OCI-LY3 (cell line): ENCODE data around the gene HS3ST3B1.

Experiments
- H2AFZ ChIP-seq: fragments of 200-600, 300-600 bp; shearing (Covaris generic); 2 replicates; pipeline ENCODE4 v1.6.0; 2014; ENCODE audit warnings: antibody characterized with exemption, low read depth, low read length
- H3K27ac ChIP-seq: fragments of 200-600, 300-600 bp; sonication (generic); 2 replicates; pipeline ENCODE4 v1.5.1; 2014; ENCODE audit warnings: mild to moderate bottlenecking, low read length, moderate library complexity, mixed read lengths
- H3K27me3 ChIP-seq: fragments of 200-600, 300-600 bp; sonication (generic); 2 replicates; pipeline ENCODE4 v1.6.1; 2014; ENCODE audit warnings: low read depth, low read length, mixed read lengths
- H3K36me3 ChIP-seq: fragments of 200-600, 300-600 bp; sonication (generic); replicated peaks from 2 replicates; pipeline ENCODE3; 2014; ENCODE audit warnings: low read depth, low read length, mixed read lengths
- H3K4me1 ChIP-seq: fragments of 300-600, 200-600 bp; sonication (generic); 2 replicates; pipeline ENCODE4 v1.6.1; 2014; ENCODE audit warnings: low read length, mixed read lengths
- H3K4me2 ChIP-seq: fragments of 200-600, 300-600 bp; sonication (generic); 2 replicates; pipeline ENCODE4 v1.6.1; 2014; ENCODE audit warnings: low read length, mixed read lengths
- H3K4me3 ChIP-seq: fragments of 300-600, 200-600 bp; sonication (generic); 2 replicates; pipeline ENCODE4 v1.5.1; 2014; ENCODE audit warnings: antibody characterized with exemption, mild to moderate bottlenecking, low read length, moderate library complexity
- H3K79me2 ChIP-seq: fragments of 300-600, 200-600 bp; shearing (Covaris generic); 2 replicates; pipeline ENCODE4 v1.6.1; 2014; ENCODE audit warnings: mild to moderate bottlenecking, low read length, mixed read lengths
- H3K9ac ChIP-seq: fragments of 300-600, 200-600 bp; shearing (Covaris generic); 2 replicates; pipeline ENCODE4 v1.6.0; 2014; ENCODE audit warnings: mild to moderate bottlenecking, low read length, moderate library complexity
- H3K9me3 ChIP-seq: fragments of 200-600, 300-600 bp; shearing (Covaris generic); 2 replicates; pipeline ENCODE4 v1.6.1; 2014; ENCODE audit warnings: low read length, mixed read lengths; ENCODE audit not compliant: insufficient read depth
- H4K20me1 ChIP-seq: fragments of 200-600, 300-600 bp; sonication (generic); 2 replicates; pipeline ENCODE4 v1.6.1; 2016; ENCODE audit warnings: low read length, mixed read lengths; ENCODE audit not compliant: insufficient read depth
- EZH2phosphoT487 ChIP-seq: fragments of 200-600 bp; shearing (Covaris generic); IDR thresholded peaks from 2 replicates; pipeline ENCODE4 v1.6.1; 2018; ENCODE audit warnings: antibody characterized with exemption, mixed run types, low read depth
- TF ChIP-seq, protein P1 (sequence below): fragments of 200-600, 300-600 bp; sonication (generic); IDR thresholded peaks from 2 replicates; pipeline ENCODE4 v1.5.1; 2014; ENCODE audit warnings: antibody characterized with exemption, low read length, low read depth

The HS3ST3B1 gene

GRCh38 chr17:14289162-14289561 is 11.7 kb upstream of the HS3ST3B1 start:
- H3K27me3 ChIP-seq, result no peaks in the 10 kb centered on the region
- no peaks in the 10 kb centered on the region for H4K20me1 ChIP-seq
- TF ChIP-seq EZH2phosphoT487, result no peak
- TF ChIP-seq, protein P1, sequence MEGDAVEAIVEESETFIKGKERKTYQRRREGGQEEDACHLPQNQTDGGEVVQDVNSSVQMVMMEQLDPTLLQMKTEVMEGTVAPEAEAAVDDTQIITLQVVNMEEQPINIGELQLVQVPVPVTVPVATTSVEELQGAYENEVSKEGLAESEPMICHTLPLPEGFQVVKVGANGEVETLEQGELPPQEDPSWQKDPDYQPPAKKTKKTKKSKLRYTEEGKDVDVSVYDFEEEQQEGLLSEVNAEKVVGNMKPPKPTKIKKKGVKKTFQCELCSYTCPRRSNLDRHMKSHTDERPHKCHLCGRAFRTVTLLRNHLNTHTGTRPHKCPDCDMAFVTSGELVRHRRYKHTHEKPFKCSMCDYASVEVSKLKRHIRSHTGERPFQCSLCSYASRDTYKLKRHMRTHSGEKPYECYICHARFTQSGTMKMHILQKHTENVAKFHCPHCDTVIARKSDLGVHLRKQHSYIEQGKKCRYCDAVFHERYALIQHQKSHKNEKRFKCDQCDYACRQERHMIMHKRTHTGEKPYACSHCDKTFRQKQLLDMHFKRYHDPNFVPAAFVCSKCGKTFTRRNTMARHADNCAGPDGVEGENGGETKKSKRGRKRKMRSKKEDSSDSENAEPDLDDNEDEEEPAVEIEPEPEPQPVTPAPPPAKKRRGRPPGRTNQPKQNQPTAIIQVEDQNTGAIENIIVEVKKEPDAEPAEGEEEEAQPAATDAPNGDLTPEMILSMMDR, result no peak
- no peaks in the 10 kb centered on the region for H3K79me2 ChIP-seq
- no peak overlapping the region for H2AFZ ChIP-seq
- no peak overlapping the region for H3K4me3 ChIP-seq
- no peak overlapping the region for H3K4me2 ChIP-seq
- H3K4me1 ChIP-seq, result no peaks in the 10 kb centered on the region
- H3K36me3 ChIP-seq, result no peaks in the 10 kb centered on the region
- H3K9me3 ChIP-seq, result no peaks in the 10 kb centered on the region
- H3K9ac ChIP-seq, result no peak overlapping the region
- no peak overlapping the region for H3K27ac ChIP-seq

- TF ChIP-seq, protein P1, result no peak
- TF ChIP-seq EZH2phosphoT487, result no peak
- H3K36me3 ChIP-seq, result no peaks in the 10 kb centered on the region
- no peak overlapping the region for H3K4me3 ChIP-seq
- H3K27me3 ChIP-seq, result no peaks in the 10 kb centered on the region
- H2AFZ ChIP-seq, result no peak overlapping the region
- H3K9me3 ChIP-seq, result no peaks in the 10 kb centered on the region
- H3K79me2 ChIP-seq, result no peaks in the 10 kb centered on the region
- no peak overlapping the region for H3K27ac ChIP-seq
- no peaks in the 10 kb centered on the region for H4K20me1 ChIP-seq
- no peak overlapping the region for H3K9ac ChIP-seq
- no peaks in the 10 kb centered on the region for H3K4me1 ChIP-seq
- no peak overlapping the region for H3K4me2 ChIP-seq
Measured at GRCh38 chr17:14294876-14295275, 6.0 kb upstream of the HS3ST3B1 start.

DNA sequence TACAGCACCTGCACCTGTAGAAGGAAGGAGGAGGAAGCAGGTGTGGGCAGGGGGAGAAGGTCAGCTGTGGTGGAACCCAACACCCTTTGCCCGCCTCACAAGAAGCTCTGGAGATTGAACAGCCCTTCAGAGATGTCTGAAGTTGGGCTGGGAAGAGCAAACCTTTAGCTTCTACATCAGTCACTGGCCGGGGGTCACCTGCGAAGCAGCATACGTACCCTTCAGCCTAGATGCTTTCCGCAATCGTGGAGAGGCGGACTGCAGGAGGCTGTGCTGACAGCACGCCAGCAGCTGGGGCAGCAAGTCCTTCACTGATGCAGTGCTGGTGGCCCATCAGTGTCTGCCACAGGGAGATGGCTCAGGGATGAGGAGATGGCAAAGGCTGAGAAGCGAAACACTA is 5.2 kb upstream of the HS3ST3B1 start:
- Histone ChIP-seq H3K36me3 (no peaks in the 10 kb centered on the region), H3K4me3 (no peak overlapping the region), H3K9ac (no peak overlapping the region), H3K27me3 (no peaks in the 10 kb centered on the region), H3K27ac (no peak overlapping the region), H4K20me1 (no peaks in the 10 kb centered on the region), H3K4me1 (no peaks in the 10 kb centered on the region), H3K4me2 (no peak overlapping the region), H2AFZ (no peak overlapping the region), H3K9me3 (no peaks in the 10 kb centered on the region), H3K79me2 (no peaks in the 10 kb centered on the region)
- no peak for TF ChIP-seq EZH2phosphoT487
- TF ChIP-seq, protein P1, result no peak

GRCh38 chr17:14296166-14296910 is 4.5 kb upstream of the HS3ST3B1 start:
- no peaks in the 10 kb centered on the region for H3K79me2 ChIP-seq
- H3K9me3 ChIP-seq, result no peaks in the 10 kb centered on the region
- H3K4me1 ChIP-seq, result no peaks in the 10 kb centered on the region
- H3K4me3 ChIP-seq, result no peak overlapping the region
- no peaks in the 10 kb centered on the region for H4K20me1 ChIP-seq
- H3K9ac ChIP-seq, result no peak overlapping the region
- H3K27me3 ChIP-seq, result no peaks in the 10 kb centered on the region
- no peak overlapping the region for H3K4me2 ChIP-seq
- TF ChIP-seq EZH2phosphoT487, result no peak
- TF ChIP-seq, protein P1, result no peak
- no peak overlapping the region for H3K27ac ChIP-seq
- H2AFZ ChIP-seq, result no peak overlapping the region
- no peaks in the 10 kb centered on the region for H3K36me3 ChIP-seq
